ENCODE data around the gene LRRFIP1.

Gene LRRFIP1

GRCh38 chr2:237708491-237708890 lies 81.1 kb downstream of the LRRFIP1 start:
- no peak for DNase-seq

- no peak for DNase-seq
Observed at GRCh38 chr2:237708961-237709360, 81.6 kb downstream of the LRRFIP1 start.

- DNase-seq: no peak
Observed at GRCh38 chr2:237711458-237712150, 84.2 kb downstream of the LRRFIP1 start.

GRCh38 chr2:237712477-237713377 lies 85.3 kb downstream of the LRRFIP1 start:
- DNase-seq: no peak

- no peak for DNase-seq
Observed at GRCh38 chr2:237714690-237715458, 87.5 kb downstream of the LRRFIP1 start.

GRCh38 chr2:237715459-237715947 lies 88.1 kb downstream of the LRRFIP1 start:
- DNase-seq: no peak

GRCh38 chr2:237716011-237716410 lies 88.6 kb downstream of the LRRFIP1 start:
- DNase-seq: no peak

- DNase-seq: no peak
Observed at GRCh38 chr2:237717366-237718276, 90.2 kb downstream of the LRRFIP1 start.

GRCh38 chr2:237718277-237718634 lies 90.9 kb downstream of the LRRFIP1 start:
- no peak for DNase-seq

GRCh38 chr2:237720444-237720843 lies 93.1 kb downstream of the LRRFIP1 start:
- DNase-seq: no peak

- peak; percentile 84 for DNase-seq
Observed at GRCh38 chr2:237720957-237721356, 93.6 kb downstream of the LRRFIP1 start.

- peak; percentile 85 for DNase-seq
Observed at GRCh38 chr2:237721458-237721857, 94.1 kb downstream of the LRRFIP1 start.

- DNase-seq: no peak
Observed at GRCh38 chr2:237722616-237723015, 95.2 kb downstream of the LRRFIP1 start.

GRCh38 chr2:237723023-237723422 lies 95.6 kb downstream of the LRRFIP1 start:
- DNase-seq: no peak

- DNase-seq: peak; percentile 97
Observed at GRCh38 chr2:237723602-237724001, 96.2 kb downstream of the LRRFIP1 start.

- no peak for DNase-seq
Observed at GRCh38 chr2:237724811-237725478, 97.6 kb downstream of the LRRFIP1 start.

GRCh38 chr2:237725661-237726060 lies 98.3 kb downstream of the LRRFIP1 start:
- no peak for DNase-seq

GRCh38 chr2:237726401-237726830 lies 99.0 kb downstream of the LRRFIP1 start:
- peak; percentile 95 for DNase-seq

GRCh38 chr2:237727363-237727762 lies 100.0 kb downstream of the LRRFIP1 start:
- DNase-seq: no peak

- no peak for DNase-seq
Observed at GRCh38 chr2:237729681-237730475, 102.5 kb downstream of the LRRFIP1 start.

- DNase-seq: no peak
Observed at GRCh38 chr2:237731663-237732062, 104.3 kb downstream of the LRRFIP1 start.
